Nucleus accumbens (tissue), 56 donors: Measurements from ENCODE around the gene XG.
"Not testable (repeated sequence)": the region's sequence is repeated elsewhere in the genome, so short reads cannot be mapped to it uniquely, and the experiment has no call there.

Experiments used
- DNase-seq, 56 donors: peaks; one replicate each; lab custom pipeline; 2025; lab: John Stamatoyannopoulos, UW

The XG gene

DNA sequence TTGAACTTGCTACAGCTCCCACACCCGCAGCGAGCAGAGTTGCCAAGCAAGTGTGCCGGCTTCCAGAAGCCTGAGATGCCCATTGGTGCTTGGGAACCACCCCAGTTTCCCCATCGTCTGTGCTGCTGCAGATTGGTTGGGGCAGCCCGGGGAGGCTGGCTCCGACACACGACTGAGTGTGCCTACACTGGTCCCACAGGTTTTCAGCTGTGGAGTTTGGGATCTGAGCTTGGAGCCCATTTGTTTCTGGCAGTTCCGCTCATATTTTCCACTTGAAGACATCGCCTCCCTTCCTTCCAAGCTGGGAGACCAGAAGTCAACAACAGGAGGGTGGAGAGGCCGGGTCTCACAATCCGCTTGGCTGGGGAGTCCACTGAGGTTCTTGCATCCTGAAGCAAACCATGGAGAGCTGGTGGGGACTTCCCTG is at the start of gene XG:
Gene XG, plus strand, starts transcription at position 167 of the 427 bp plus-strand sequence. Its CDS starts 235 bp downstream, at position 402.
- DNase-seq, result not testable (repeated sequence)

DNA sequence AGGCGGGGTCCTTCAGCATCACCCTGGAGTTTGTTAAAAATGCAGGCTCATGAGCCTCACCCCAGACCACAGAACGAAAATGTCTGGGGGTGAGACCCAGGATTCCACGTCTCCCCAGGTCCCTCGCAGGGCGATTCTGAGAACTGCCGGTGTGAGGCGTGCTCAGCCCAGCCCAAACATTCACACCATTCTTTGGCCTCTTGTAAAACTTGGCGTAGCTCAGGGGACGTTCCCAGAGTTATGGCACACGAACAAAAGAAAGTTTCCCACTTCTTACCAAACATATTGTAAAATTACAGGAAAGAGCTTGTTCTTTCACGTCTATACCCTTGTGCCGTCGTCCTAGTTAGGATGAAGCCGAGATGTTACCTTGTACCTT is 47.9 kb upstream of the XG start:
- DNase-seq, result no peak

- DNase-seq, result no peak
These were observed 46.6 kb upstream of the XG start for GRCh38 chrX:2705046-2705832.

- DNase-seq, result no peak
These were observed 44.5 kb upstream of the XG start for GRCh38 chrX:2707334-2707760.

DNA sequence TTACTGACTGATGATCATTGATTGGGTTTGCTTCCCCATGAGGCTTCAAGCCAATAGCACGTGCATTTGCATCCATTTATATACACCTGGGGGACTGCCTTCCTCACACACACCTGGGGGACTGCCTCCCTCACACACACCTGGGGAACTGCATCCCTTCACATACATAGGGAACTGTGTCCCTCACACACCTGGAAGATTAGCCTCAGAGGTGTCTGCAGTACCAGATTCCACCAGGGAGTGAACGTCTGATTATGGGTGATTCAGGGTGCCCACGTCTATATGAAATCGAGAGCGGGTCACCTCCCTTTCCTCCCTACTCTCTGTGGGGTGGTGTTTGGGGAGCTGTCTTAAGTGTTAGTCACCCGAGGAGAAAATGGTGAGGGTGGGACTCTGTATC is 43.8 kb upstream of the XG start:
- DNase-seq, result no peak

- DNase-seq, result no peak
These were observed 43.1 kb upstream of the XG start for GRCh38 chrX:2708592-2709188.

DNA sequence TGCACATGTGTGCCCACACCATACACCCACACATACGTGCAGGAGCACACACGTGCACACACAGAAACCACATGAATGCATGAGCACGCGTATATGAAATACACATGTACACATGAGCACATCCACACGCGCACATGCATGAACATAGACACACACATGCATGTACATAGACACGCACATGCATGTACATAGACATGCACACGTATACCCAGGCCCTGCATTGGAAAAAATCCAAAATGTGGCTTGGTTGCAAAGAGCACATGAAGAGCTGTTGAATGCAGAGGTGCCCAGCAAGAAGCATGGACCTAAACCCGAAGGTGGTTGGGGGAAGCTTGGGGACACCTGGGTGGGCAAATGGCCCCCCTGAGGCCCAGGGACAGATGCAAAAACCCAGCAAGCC is 42.3 kb upstream of the XG start:
- no peak for DNase-seq

- no peak for DNase-seq
These were observed 41.6 kb upstream of the XG start for GRCh38 chrX:2710041-2710840.

DNA sequence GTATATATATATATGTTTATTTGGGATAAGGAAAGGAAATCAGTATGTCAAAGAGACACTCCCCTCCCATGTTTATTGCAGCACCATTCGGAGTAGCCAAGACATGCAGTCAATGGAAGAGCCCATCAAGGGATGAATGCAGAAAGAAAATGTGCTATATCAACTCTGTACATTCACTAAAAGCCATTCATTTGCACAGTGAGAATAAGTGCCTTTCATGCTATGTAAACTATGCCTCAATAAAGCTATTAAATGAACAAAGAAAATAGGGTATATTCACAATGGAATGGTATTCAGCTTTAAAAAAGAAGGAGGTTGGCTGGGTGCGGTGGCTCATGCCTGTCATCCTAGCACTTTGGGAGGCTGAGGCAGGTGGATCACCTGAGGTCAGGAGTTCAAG is 40.4 kb upstream of the XG start:
- DNase-seq, result no peak

DNA sequence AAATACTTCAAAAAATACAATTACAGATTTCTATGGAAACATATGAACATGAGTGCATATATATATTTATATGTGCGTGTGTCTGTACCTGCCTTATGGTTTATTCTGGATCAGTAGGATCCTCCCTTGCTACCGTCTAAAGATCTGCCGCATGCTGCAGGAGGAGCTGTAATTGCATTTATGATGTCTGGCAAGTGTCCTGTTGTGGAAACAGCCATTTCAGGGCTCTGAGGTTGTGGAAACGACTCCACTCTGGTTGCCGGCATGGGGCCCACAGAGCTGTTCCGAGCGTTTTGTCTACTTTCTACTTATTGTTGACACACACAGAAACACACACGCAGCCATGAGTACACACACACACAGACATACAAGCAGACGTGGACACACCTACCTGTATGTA is 39.4 kb upstream of the XG start:
- DNase-seq, result no peak

GRCh38 chrX:2712890-2713840 is 38.7 kb upstream of the XG start:
- no peak for DNase-seq

- no peak for DNase-seq
These were observed 37.3 kb upstream of the XG start for GRCh38 chrX:2714551-2714950.

- DNase-seq, result no peak
These were observed 36.7 kb upstream of the XG start for GRCh38 chrX:2715066-2715600.

- no peak for DNase-seq
These were observed 34.5 kb upstream of the XG start for GRCh38 chrX:2717312-2717711.

- no peak for DNase-seq
These were observed 33.0 kb upstream of the XG start for GRCh38 chrX:2718821-2719220.

GRCh38 chrX:2719774-2720447 is 31.9 kb upstream of the XG start:
- no peak for DNase-seq

- DNase-seq, result no peak
These were observed 28.5 kb upstream of the XG start for GRCh38 chrX:2723286-2723879.

GRCh38 chrX:2727264-2727663 is 24.6 kb upstream of the XG start:
- not testable (repeated sequence) for DNase-seq

- DNase-seq, result no peak
These were observed 19.8 kb upstream of the XG start for GRCh38 chrX:2732076-2732475.
